DND-41 (cell line): ENCODE measurements around the gene ZNF827.

Experiments
- EZH2 ChIP-seq: IDR thresholded peaks from 3 replicates; pipeline ENCODE4 v1.6.1; 2012; ENCODE audit warnings: borderline replicate concordance, low read depth, mild to moderate bottlenecking, moderate library complexity, low read length, inconsistent platforms; ENCODE audit not compliant: severe bottlenecking
- TF ChIP-seq, protein P1 (sequence below): IDR thresholded peaks from 2 replicates; pipeline ENCODE4 v1.5.1; 2012; ENCODE audit warnings: borderline replicate concordance, low read length, moderate library complexity, mild to moderate bottlenecking; ENCODE audit not compliant: poor library complexity, severe bottlenecking; ENCODE audit errors: extremely low read depth

DNA sequence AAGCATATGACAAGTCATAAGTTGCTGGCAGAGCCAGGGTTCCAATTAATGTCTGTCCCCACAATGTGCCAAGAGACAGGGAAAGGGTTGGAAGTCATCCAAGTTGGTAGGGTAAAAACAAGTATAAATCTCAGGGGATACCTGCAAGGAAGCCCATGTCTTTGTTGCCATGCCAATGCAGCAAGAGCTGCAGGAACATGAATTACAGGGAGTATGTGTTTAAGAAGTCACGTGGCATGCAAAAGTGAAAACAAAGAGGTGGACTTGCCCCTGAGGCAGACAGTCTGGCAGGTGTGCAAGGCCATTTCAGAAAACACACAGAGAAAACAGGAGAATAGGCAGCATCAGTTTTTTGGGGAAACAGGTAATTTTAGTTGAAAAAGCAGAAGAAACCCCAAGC lies 229.3 kb downstream of the ZNF827 start:
- no peak for TF ChIP-seq EZH2
- TF ChIP-seq, protein P1, sequence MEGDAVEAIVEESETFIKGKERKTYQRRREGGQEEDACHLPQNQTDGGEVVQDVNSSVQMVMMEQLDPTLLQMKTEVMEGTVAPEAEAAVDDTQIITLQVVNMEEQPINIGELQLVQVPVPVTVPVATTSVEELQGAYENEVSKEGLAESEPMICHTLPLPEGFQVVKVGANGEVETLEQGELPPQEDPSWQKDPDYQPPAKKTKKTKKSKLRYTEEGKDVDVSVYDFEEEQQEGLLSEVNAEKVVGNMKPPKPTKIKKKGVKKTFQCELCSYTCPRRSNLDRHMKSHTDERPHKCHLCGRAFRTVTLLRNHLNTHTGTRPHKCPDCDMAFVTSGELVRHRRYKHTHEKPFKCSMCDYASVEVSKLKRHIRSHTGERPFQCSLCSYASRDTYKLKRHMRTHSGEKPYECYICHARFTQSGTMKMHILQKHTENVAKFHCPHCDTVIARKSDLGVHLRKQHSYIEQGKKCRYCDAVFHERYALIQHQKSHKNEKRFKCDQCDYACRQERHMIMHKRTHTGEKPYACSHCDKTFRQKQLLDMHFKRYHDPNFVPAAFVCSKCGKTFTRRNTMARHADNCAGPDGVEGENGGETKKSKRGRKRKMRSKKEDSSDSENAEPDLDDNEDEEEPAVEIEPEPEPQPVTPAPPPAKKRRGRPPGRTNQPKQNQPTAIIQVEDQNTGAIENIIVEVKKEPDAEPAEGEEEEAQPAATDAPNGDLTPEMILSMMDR, result no peak
